H1 (cell line): ENCODE measurements around the gene ATAD3A. TPM values are rescaled to one million over a fixed set of nuclear protein-coding genes. Genes with fewer than 3 reads are reported as not detected.

Experiments used
- CTCF ChIA-PET: fragments of 300-600 bp; sonication (Branson Sonifier 250); formaldehyde crosslinking; loops from one replicate; lab custom pipeline; 2021; ENCODE audit not compliant: partially characterized antibody; lab: Charles Lee
- POLR2A ChIA-PET: fragments of 300-600 bp; sonication (Branson Sonifier 250); formaldehyde crosslinking; loops from one replicate; lab custom pipeline; 2021; ENCODE audit warnings: inconsistent platforms; ENCODE audit not compliant: partially characterized antibody; lab: Charles Lee
- DNase-seq, 2 experiments: peaks; one replicate each; pipeline versions ENCODE4 v3.0.0 to v3.0.0-alpha.2; 2010 to 2022; ENCODE audit warnings: low spot score in 2 of 2, low read depth in 1 of 2, mixed read lengths in 1 of 2
- FAIRE-seq: peaks from 2 replicates; lab custom pipeline; 2011; peaks lifted over from hg19 to GRCh38; lab: Jason Lieb, UNC
- H2AFZ ChIP-seq: 2 replicates; pipeline ENCODE4 v1.8.1; 2012; ENCODE audit warnings: low read length, inconsistent platforms
- H2AK5ac ChIP-seq: 2 replicates; pipeline ENCODE4 v1.6.1; 2013; ENCODE audit warnings: low read depth, low read length
- H2BK120ac ChIP-seq: replicated peaks from 2 replicates; pipeline ENCODE3; 2013; ENCODE audit warnings: low read depth, low read length, inconsistent platforms
- H2BK12ac ChIP-seq: 2 replicates; pipeline ENCODE4 v1.6.1; 2013; ENCODE audit warnings: low read depth, low read length
- H2BK15ac ChIP-seq: 2 replicates; pipeline ENCODE4 v1.6.1; 2013; ENCODE audit warnings: low read length
- H2BK20ac ChIP-seq: 2 replicates; pipeline ENCODE4 v1.6.1; 2013; ENCODE audit warnings: low read length
- H2BK5ac ChIP-seq: 2 replicates; pipeline ENCODE4 v1.6.1; 2013; ENCODE audit warnings: low read depth, low read length
- H3K14ac ChIP-seq: 2 replicates; pipeline ENCODE4 v1.6.1; 2013; ENCODE audit warnings: inconsistent platforms; ENCODE audit not compliant: insufficient read length
- H3K18ac ChIP-seq: 2 replicates; pipeline ENCODE4 v1.6.1; 2013; ENCODE audit warnings: low read length; ENCODE audit errors: extremely low read depth
- H3K23ac ChIP-seq: 2 replicates; pipeline ENCODE4 v1.6.1; 2013; ENCODE audit warnings: inconsistent platforms; ENCODE audit not compliant: insufficient read length
- H3K23me2 ChIP-seq: 2 replicates; pipeline ENCODE4 v1.6.1; 2013; ENCODE audit warnings: low read depth, low read length
- H3K27ac ChIP-seq: 2 replicates; pipeline ENCODE4 v1.6.1; 2011; ENCODE audit warnings: low read depth, low read length, inconsistent platforms
- H3K27me3 ChIP-seq, 4 experiments: replicated peaks in 1 of 4; 1 replicate in 1 of 4; 2 replicates in 3 of 4; pipeline versions ENCODE4 v1.6.1 to v1.8.1; 2011 to 2013; ENCODE audit warnings: low read length in 3 of 4, mild to moderate bottlenecking in 3 of 4, inconsistent platforms in 2 of 4, mixed read lengths in 2 of 4, moderate library complexity in 1 of 4; ENCODE audit not compliant: control insufficient read depth in 3 of 4, insufficient read depth in 3 of 4; ENCODE audit errors: extremely low read depth in 1 of 4
- H3K36me3 ChIP-seq, 4 experiments: 2 replicates each; pipeline versions ENCODE4 v1.6.1 to v1.8.1; 2011 to 2013; ENCODE audit warnings: mild to moderate bottlenecking in 4 of 4, low read length in 3 of 4, moderate library complexity in 2 of 4, control low read depth in 1 of 4, inconsistent platforms in 1 of 4; ENCODE audit not compliant: insufficient read depth in 4 of 4, control insufficient read depth in 2 of 4
- H3K4ac ChIP-seq: replicated peaks from 2 replicates; pipeline ENCODE3; 2013; ENCODE audit warnings: low read length, low read depth, mixed read lengths, inconsistent platforms; ENCODE audit not compliant: insufficient read length
- H3K4me1 ChIP-seq, 4 experiments: replicated peaks in 1 of 4; 1 replicate in 1 of 4; 2 replicates in 3 of 4; pipeline versions ENCODE4 v1.6.1 to v1.8.1; 2011 to 2013; ENCODE audit warnings: low read length in 3 of 4, inconsistent platforms in 2 of 4, mixed read lengths in 1 of 4; ENCODE audit not compliant: insufficient read depth in 4 of 4, control insufficient read depth in 3 of 4
- H3K4me2 ChIP-seq, 2 experiments: 2 replicates each; pipeline versions ENCODE4 v1.6.1 to v1.8.1; 2011 to 2013; ENCODE audit warnings: low read depth in 2 of 2, low read length in 2 of 2, control low read depth in 1 of 2, inconsistent platforms in 1 of 2, mild to moderate bottlenecking in 1 of 2; ENCODE audit not compliant: insufficient read depth in 1 of 2
- H3K4me3 ChIP-seq, 4 experiments: fragments of 200-600, 300-600 bp in 1 of 4; sonication (generic), shearing (Covaris generic), sonication (Bioruptor Twin) in 1 of 4; 2 replicates each; pipeline versions ENCODE4 v1.5.1 to v1.8.1; 2011 to 2016; ENCODE audit warnings: low read length in 4 of 4, low read depth in 3 of 4, control low read depth in 2 of 4, inconsistent platforms in 2 of 4, mild to moderate bottlenecking in 2 of 4, mixed read lengths in 1 of 4, moderate library complexity in 1 of 4; ENCODE audit not compliant: insufficient read depth in 2 of 4; ENCODE audit errors: extremely low read depth in 1 of 4
- H3K56ac ChIP-seq: replicated peaks from 2 replicates; pipeline ENCODE3; 2013; ENCODE audit warnings: low read depth, mild to moderate bottlenecking, mixed read lengths, low read length, inconsistent platforms; ENCODE audit not compliant: insufficient read length
- H3K79me1 ChIP-seq: 2 replicates; pipeline ENCODE4 v1.6.1; 2013; ENCODE audit warnings: low read depth, low read length, control low read depth
- H3K79me2 ChIP-seq, 2 experiments: 2 replicates each; pipeline versions ENCODE4 v1.6.1 to v1.8.1; 2012 to 2013; ENCODE audit warnings: low read length in 2 of 2, mild to moderate bottlenecking in 2 of 2, inconsistent platforms in 1 of 2; ENCODE audit not compliant: insufficient read depth in 2 of 2, control insufficient read depth in 1 of 2
- H3K9ac ChIP-seq, 4 experiments: replicated peaks in 1 of 4; 1 replicate in 1 of 4; 2 replicates in 3 of 4; pipeline versions ENCODE4 v1.6.1 to v1.8.1; 2011 to 2013; ENCODE audit warnings: low read depth in 3 of 4, low read length in 3 of 4, control low read depth in 2 of 4, mild to moderate bottlenecking in 2 of 4, moderate library complexity in 2 of 4, inconsistent platforms in 1 of 4; ENCODE audit errors: extremely low read depth in 1 of 4
- H3K9me3 ChIP-seq, 2 experiments: 2 replicates each; pipeline versions ENCODE4 v1.6.1 to v1.8.1; 2012 to 2013; ENCODE audit warnings: mild to moderate bottlenecking in 2 of 2, moderate library complexity in 2 of 2, control low read depth in 1 of 2, inconsistent platforms in 1 of 2, low read depth in 1 of 2, low read length in 1 of 2, mixed read lengths in 1 of 2; ENCODE audit not compliant: insufficient read depth in 2 of 2
- H4K20me1 ChIP-seq, 2 experiments: replicated peaks in 1 of 2; 2 replicates each; pipeline versions ENCODE3 to v1.8.1; 2011 to 2013; ENCODE audit warnings: inconsistent platforms in 2 of 2, low read length in 2 of 2, mild to moderate bottlenecking in 1 of 2; ENCODE audit not compliant: insufficient read depth in 2 of 2, control insufficient read depth in 1 of 2
- H4K5ac ChIP-seq: 2 replicates; pipeline ENCODE4 v1.6.1; 2013; ENCODE audit warnings: low read length, low read depth, mixed read lengths, inconsistent platforms; ENCODE audit not compliant: insufficient read length
- H4K8ac ChIP-seq: 2 replicates; pipeline ENCODE4 v1.8.0; 2013; ENCODE audit warnings: mild to moderate bottlenecking, moderate library complexity, low read length, inconsistent platforms; ENCODE audit not compliant: insufficient read depth; ENCODE audit errors: extremely low read depth
- H4K91ac ChIP-seq: replicated peaks from 2 replicates; pipeline ENCODE3; 2013; ENCODE audit warnings: low read length, mixed read lengths, inconsistent platforms; ENCODE audit not compliant: insufficient read length
- BACH1 ChIP-seq: IDR thresholded peaks from 2 replicates; pipeline ENCODE4 v1.6.1; 2012; ENCODE audit warnings: low read length, improper control_type of control experiment
- CHD1 ChIP-seq: IDR thresholded peaks from 2 replicates; pipeline ENCODE4 v1.6.1; 2012; ENCODE audit warnings: low read depth, low read length, improper control_type of control experiment
- E2F6 ChIP-seq: IDR thresholded peaks from 2 replicates; pipeline ENCODE4 v1.6.1; 2012; ENCODE audit warnings: inconsistent platforms
- EGR1 ChIP-seq: IDR thresholded peaks from 2 replicates; pipeline ENCODE4 v1.6.1; 2011; ENCODE audit warnings: low read depth, low read length, borderline replicate concordance
- EZH2 ChIP-seq: fragments of 200-600 bp; sonication (generic); IDR thresholded peaks from 2 replicates; pipeline ENCODE4 v1.7.1; 2012; ENCODE audit warnings: low read depth, mild to moderate bottlenecking, moderate library complexity, low read length, inconsistent platforms; ENCODE audit not compliant: severe bottlenecking
- GTF2F1 ChIP-seq: IDR thresholded peaks from 2 replicates; pipeline ENCODE4 v1.6.1; 2012; ENCODE audit warnings: low read depth, low read length, improper control_type of control experiment, borderline replicate concordance
- HDAC6 ChIP-seq: IDR thresholded peaks from one replicate; pipeline ENCODE4 v1.7.1; 2012; ENCODE audit warnings: low read depth, mild to moderate bottlenecking, inconsistent platforms, low read length, moderate library complexity
- RFX5 ChIP-seq: IDR thresholded peaks from 2 replicates; pipeline ENCODE4 v1.6.1; 2011; ENCODE audit warnings: low read depth, low read length, improper control_type of control experiment, borderline replicate concordance
- SIN3A ChIP-seq, 2 experiments: IDR thresholded peaks in 1 of 2; conservative IDR thresholded peaks in 1 of 2; 2 replicates each; pipeline ENCODE4 v1.6.1; 2011 to 2012; ENCODE audit warnings: low read length in 2 of 2, improper control_type of control experiment in 1 of 2, low read depth in 1 of 2, mild to moderate bottlenecking in 1 of 2
- SIX5 ChIP-seq: IDR thresholded peaks from 2 replicates; pipeline ENCODE4 v1.6.1; 2011; ENCODE audit warnings: mild to moderate bottlenecking, low read depth, low read length
- TBP ChIP-seq: IDR thresholded peaks from 2 replicates; pipeline ENCODE4 v1.6.1; 2011; ENCODE audit warnings: low read depth, low read length, improper control_type of control experiment
- WGBS, 2 experiments: shearing (Covaris generic) in 1 of 2; methylation state at CpG; one replicate each; pipeline versions ENCODE4 v1.1.6 to v1.1.7; 2013 to 2015; ENCODE audit warnings: low lambda C conversion rate in 2 of 2, mixed read lengths in 2 of 2, inconsistent platforms in 1 of 2, low coverage in 1 of 2, missing lambda C conversion rate in 1 of 2; ENCODE audit not compliant: insufficient replicate concordance in 2 of 2, insufficient coverage in 1 of 2, insufficient read length in 1 of 2; ENCODE audit errors: extremely low coverage in 1 of 2, missing lambda C conversion rate in 1 of 2; 5-methylcytosine and 5-hydroxymethylcytosine counted together
- polyA plus RNA-seq, 7 experiments: library from polyadenylated mRNA; depleted of rRNA in 3 of 7; stranded (reverse) in 5 of 7; unstranded in 2 of 7; fragments of >200 nt in 5 of 7; fragments of 200-250 nt in 2 of 7; gene quantifications; 1 replicate in 5 of 7; 2 replicates in 1 of 7; 4 replicates in 1 of 7; pipeline versions ENCODE4 v1.2.1 to v1.2.3, GENCODE V29; 2011 to 2013; ENCODE audit warnings: missing spikeins in 2 of 7, mixed read lengths in 2 of 7
- total RNA-seq: library from RNA; stranded (reverse); fragmentation: NEBNext Ultra II Directional; extraction: Animal tissue kit (Norgen Biotek cat#: 25700); gene quantifications from 2 replicates; pipeline ENCODE4 v1.2.1, GENCODE V29; 2021

Gene ATAD3A
- total and polyA plus RNA-seq, 2 of the 8 experiments (the other 6 are each of a cell fraction or from before 2014, with no cell fraction given), result 28.3 to 64.7 TPM

DNA sequence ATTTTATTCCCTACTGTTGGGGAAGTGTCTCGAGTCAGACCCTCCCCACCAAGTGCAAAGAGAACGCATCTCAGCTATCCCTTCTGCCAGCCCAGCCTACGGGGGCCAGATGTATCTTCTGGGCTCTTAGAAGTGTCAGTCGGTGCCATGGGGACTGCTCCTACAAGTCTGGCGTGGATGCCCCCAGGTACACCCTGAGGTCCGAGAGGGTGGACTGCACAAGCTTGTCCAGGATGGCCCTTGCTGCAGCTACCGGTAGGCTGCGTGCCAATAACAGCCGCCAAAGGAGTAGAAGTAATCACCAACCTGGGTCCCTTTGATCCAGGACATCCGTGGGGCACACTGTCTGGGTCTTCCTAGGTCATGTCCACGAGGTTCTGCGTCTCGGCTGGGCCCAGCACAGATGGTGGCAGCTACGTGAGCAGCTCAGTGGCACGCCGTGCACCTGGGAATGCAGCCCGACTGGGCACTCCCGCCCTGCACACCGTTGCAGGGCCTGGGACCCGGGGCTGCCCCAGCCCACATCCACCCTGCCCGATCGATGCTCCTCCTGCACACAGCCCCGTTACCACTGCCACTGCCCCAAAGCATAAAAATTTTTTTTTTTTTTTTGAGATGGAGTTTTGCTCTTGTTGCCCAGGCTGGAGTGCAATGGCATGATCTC is 71.5 kb downstream of the ATAD3A start:
- Histone ChIP-seq H3K18ac (no peak overlapping the region), H4K5ac (no peak overlapping the region), H2BK20ac (no peak overlapping the region), H3K79me1 (no peaks in the 10 kb centered on the region), H3K4me1 (no peaks in the 10 kb centered on the region), H4K8ac (0 out of 2 replicates have a peak overlapping the region, but pooled peaks have one; percentile 25), H3K79me2 (no peaks in the 10 kb centered on the region), H2BK5ac (no peak overlapping the region), H3K14ac (no peak overlapping the region), H2BK12ac (0 out of 2 replicates have a peak overlapping the region, but pooled peaks have one; percentile 17), H3K36me3 (no peaks in the 10 kb centered on the region), H3K23me2 (no peaks in the 10 kb centered on the region), H2AFZ (no peak overlapping the region), H2BK15ac (no peak overlapping the region), H3K27me3 (no peaks in the 10 kb centered on the region; a peak in 1 of 7 replicates), H4K20me1 (no peaks in the 10 kb centered on the region), H2AK5ac (no peak overlapping the region), H3K27ac (no peak overlapping the region), H2BK120ac (no peak overlapping the region), H3K4me2 (no peak overlapping the region), H3K4ac (no peak overlapping the region), H3K23ac (no peak overlapping the region), H3K56ac (no peak overlapping the region), H3K9me3 (no peaks in the 10 kb centered on the region), H3K4me3 (no peak overlapping the region), H4K91ac (no peak overlapping the region), H3K9ac (no peak overlapping the region)
- TF ChIP-seq RFX5 (no peak), HDAC6 (no peak), TBP (no peak), EZH2 (no peak), GTF2F1 (no peak), BACH1 (no peak), SIN3A (conservative IDR thresholded peaks at IDR 0.05 in 1 of 2, IDR thresholded peaks at IDR 0.05 in 1 of 2; ENCODE audit: low read depth in 1 of 2, low read length in 2 of 2) (no peak), SIX5 (no peak), CHD1 (no peak), E2F6 (no peak), EGR1 (no peak)
- DNase-seq (no peak), FAIRE-seq (no peak)
- ChIA-PET CTCF (interaction anchor here (0.7 to 1.6 kb wide), 4 partner anchors 14 to 36 kb away, joined by 3 to 5 read pairs (median 4); no protein-coding TSS in a partner anchor), POLR2A (interaction anchor here (1.3 kb wide), 1 partner anchor 15 kb away, joined by 3 read pairs; no protein-coding TSS in a partner anchor)
- WGBS, 2 experiments, result 84% methylated on average over 22 of the region's 23 CpGs; no CpG with 5 or more reads in 1 of the 2 experiments
